Esophagus muscularis mucosa (tissue), 4 donors: ENCODE measurements around the gene WWOX.

Experiments used
- CTCF ChIP-seq, 3 experiments: fragments of 200-600 bp in 2 of 3; fragments of 450-650 bp in 1 of 3; sonication (generic) in 2 of 3; IDR thresholded peaks; one replicate each; pipeline ENCODE4 v1.5.1; 2017 to 2019; ENCODE audit warnings: antibody characterized with exemption in 3 of 3, mild to moderate bottlenecking in 2 of 3, moderate library complexity in 1 of 3
- EP300 ChIP-seq: sonication (generic); formaldehyde crosslinking; IDR thresholded peaks from one replicate; pipeline ENCODE4 v1.6.1; 2017; ENCODE audit warnings: antibody characterized with exemption
- POLR2A ChIP-seq: fragments of 450-650 bp; IDR thresholded peaks from one replicate; pipeline ENCODE4 v1.6.1; 2017; ENCODE audit warnings: antibody characterized with exemption, moderate library complexity, mild to moderate bottlenecking, low read depth
- POLR2AphosphoS5 ChIP-seq, 2 donors: sonication (generic); formaldehyde crosslinking; IDR thresholded peaks; one replicate each; pipeline ENCODE4 v1.6.1; 2017; ENCODE audit warnings: antibody characterized with exemption in 2 of 2

GRCh38 chr16:79154086-79154485 is 1054.6 kb downstream of the WWOX start:
- TF ChIP-seq CTCF (IDR thresholded peaks at IDR 0.05): no peak
- no peak for TF ChIP-seq POLR2A
- TF ChIP-seq POLR2AphosphoS5 (IDR thresholded peaks at IDR 0.05): no peak
- TF ChIP-seq EP300: no peak
